ENCODE data around the gene DNAJC1. TPM values are rescaled to one million over a fixed set of nuclear protein-coding genes. Genes with fewer than 3 reads are reported as not detected.

Gene DNAJC1
- total and polyA plus RNA-seq, 10 of the 15 experiments (the other 5 are each of a cell fraction or from before 2014, with no cell fraction given): 2.5 to 39.3 (median 20.4) TPM

DNA sequence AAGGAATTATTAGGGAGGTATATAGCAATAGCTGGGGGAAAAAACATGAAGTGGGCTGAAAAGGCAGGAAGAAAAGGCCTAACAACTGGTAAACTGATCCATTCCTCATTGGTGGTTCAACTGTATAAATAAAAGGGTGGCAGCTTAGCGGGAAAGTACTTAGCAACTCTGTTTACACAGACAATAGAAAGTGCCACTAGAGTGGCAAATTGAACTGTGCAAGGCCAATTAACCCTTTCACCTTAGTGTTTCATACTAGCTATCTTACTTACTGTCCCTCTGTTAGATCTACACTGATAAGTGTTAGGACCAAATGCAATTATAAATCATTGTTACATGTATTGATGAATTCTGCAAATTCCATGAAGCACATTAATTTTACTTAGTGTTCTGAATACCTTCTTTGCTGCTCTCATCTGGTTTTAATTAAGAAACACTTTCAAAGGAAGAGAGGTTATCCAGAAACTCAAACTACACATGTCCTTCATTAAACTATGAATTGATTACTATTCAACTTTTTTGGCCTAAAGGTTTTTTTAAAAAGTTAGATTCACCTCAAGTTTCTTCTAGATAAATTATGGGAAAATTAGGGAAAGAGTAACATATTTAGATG, 28.0 kb downstream of the DNAJC1 start:
- 0 out of 3 replicates have a peak, but pooled peaks have one; percentile 31 for ATAC-seq
- BruUV-seq (replicated peaks): no TSS peak

DNA sequence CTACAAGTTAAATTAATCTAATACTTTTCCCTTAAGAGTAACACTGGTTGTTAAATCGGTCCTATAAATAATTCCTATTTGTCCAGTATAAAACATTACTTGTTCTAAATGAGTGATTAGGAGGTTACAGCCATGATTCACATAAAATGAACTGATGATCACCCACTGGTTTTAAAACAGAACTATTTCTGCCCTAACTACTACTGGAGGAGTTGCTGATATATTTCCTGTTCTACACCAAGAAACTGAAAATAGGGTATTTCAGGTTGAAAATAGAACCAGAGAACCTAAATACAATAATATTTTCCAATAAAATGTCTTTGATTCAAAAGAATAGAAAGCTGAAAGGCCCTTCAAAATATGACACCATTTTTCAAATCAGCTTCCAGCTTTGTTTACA, 30.9 kb downstream of the DNAJC1 start:
- intact Hi-C loops (cut with micrococcal nuclease; ENCODE audit: unreplicated experiment) (no loop called here), in situ Hi-C loops (cut with MboI) (loop anchor here (25.0 kb wide), 1 partner anchor 885 kb away; no protein-coding TSS in a partner anchor)
- ChIA-PET CTCF (interaction anchor here (1.6 kb wide), 1 partner anchor 1063 kb away, joined by 3 read pairs; no protein-coding TSS in a partner anchor), SMC1A (ENCODE audit: uncharacterized antibody, unreplicated experiment) (interaction anchor here (1.2 to 1.5 kb wide), 2 partner anchors 21 to 31 kb away, joined by 3 to 5 read pairs; partner anchors contain the start of gene DNAJC1), POLR2A (interaction anchor here (0.6 kb wide), 1 partner anchor 481 kb away, joined by 4 read pairs; no protein-coding TSS in a partner anchor), RAD21 (ENCODE audit: unreplicated experiment) (interaction anchor here (1.5 to 1.6 kb wide), 3 partner anchors 24 to 30 kb away, joined by 3 to 4 read pairs (median 4); partner anchors contain the start of gene DNAJC1)
- no peak overlapping the region for H3K9ac ChIP-seq (ENCODE audit: control insufficient read depth, insufficient read depth, low read length)
- H2AFZ ChIP-seq (ENCODE audit: control insufficient read depth, low read depth, low read length): no peak overlapping the region
- H3K9me3 ChIP-seq (replicated peaks; ENCODE audit: control insufficient read depth, insufficient read depth, low read length): no peaks in the 10 kb centered on the region; the same call in 1 of the 3 replicates
- H4K20me1 ChIP-seq (ENCODE audit: control insufficient read depth, insufficient read depth): no peaks in the 10 kb centered on the region
- peak overlapping the region; percentile 61; the same call in 1 of the 2 replicates for H3K4me2 ChIP-seq (ENCODE audit: control insufficient read depth, insufficient read depth)
- WGBS (ENCODE audit: insufficient coverage, insufficient replicate concordance, low lambda C conversion rate, missing lambda C conversion rate): 3% methylated on average over 1 of the region's 1 CpG
- FAIRE-seq (peak; percentile 68), DNase-seq (ENCODE audit: low read depth, low spot score) (no peak), ATAC-seq (peak; percentile 80)
- H3K79me2 ChIP-seq (ENCODE audit: control insufficient read depth, insufficient read depth, low read length): no peaks in the 10 kb centered on the region; the same call in 1 of the 2 replicates
- no peaks in the 10 kb centered on the region for H3K36me3 ChIP-seq (ENCODE audit: control insufficient read depth in 2 of 2, insufficient read depth in 2 of 2, low read length in 1 of 2)
- H3K4me1 ChIP-seq (ENCODE audit: control insufficient read depth, insufficient read depth, low read length): peaks cover 3% of the 10 kb centered on the region; the same call in 1 of the 2 replicates
- TF ChIP-seq YBX1 (IDR thresholded peaks at IDR 0.05) (no peak), ESRRA (IDR thresholded peaks at IDR 0.05; ENCODE audit: low read length) (no peak), TCF3 (IDR thresholded peaks at IDR 0.05; ENCODE audit: borderline replicate concordance, insufficient read depth, low read depth, low read length) (no peak), MEF2B (IDR thresholded peaks at IDR 0.05; ENCODE audit: partially characterized antibody, poor library complexity, severe bottlenecking) (peak; percentile 11), PML (IDR thresholded peaks at IDR 0.05; ENCODE audit: low read length) (no peak), POLR2A (IDR thresholded peaks at IDR 0.05; ENCODE audit: low read depth, low read length) (no peak), ZSCAN29 (IDR thresholded peaks at IDR 0.05) (no peak), NFYB (IDR thresholded peaks at IDR 0.05; ENCODE audit: insufficient read depth, low read depth, low read length) (no peak), HCFC1 (IDR thresholded peaks at IDR 0.05; ENCODE audit: low read length) (no peak), MEF2A (IDR thresholded peaks at IDR 0.05; ENCODE audit: insufficient read depth, low read depth, low read length) (0 out of 2 replicates have a peak, but pooled peaks have one; percentile 26)
- TF ChIP-seq, protein P1, sequence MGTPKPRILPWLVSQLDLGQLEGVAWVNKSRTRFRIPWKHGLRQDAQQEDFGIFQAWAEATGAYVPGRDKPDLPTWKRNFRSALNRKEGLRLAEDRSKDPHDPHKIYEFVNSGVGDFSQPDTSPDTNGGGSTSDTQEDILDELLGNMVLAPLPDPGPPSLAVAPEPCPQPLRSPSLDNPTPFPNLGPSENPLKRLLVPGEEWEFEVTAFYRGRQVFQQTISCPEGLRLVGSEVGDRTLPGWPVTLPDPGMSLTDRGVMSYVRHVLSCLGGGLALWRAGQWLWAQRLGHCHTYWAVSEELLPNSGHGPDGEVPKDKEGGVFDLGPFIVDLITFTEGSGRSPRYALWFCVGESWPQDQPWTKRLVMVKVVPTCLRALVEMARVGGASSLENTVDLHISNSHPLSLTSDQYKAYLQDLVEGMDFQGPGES (IDR thresholded peaks at IDR 0.05): no peak
- no TSS peak for BruUV-seq (replicated peaks)
- H3K4me3 ChIP-seq: no peak overlapping the region
- H3K27me3 ChIP-seq (replicated peaks in 1 of 2; ENCODE audit: control insufficient read depth in 2 of 2, insufficient read depth in 2 of 2, low read length in 1 of 2): no peaks in the 10 kb centered on the region
- no peak overlapping the region for H3K27ac ChIP-seq (ENCODE audit: control insufficient read depth, insufficient read depth)

More for the DNA sequence above, 28.0 kb downstream of the DNAJC1 start:
- no peaks in the 10 kb centered on the region; the same call in 1 of the 2 replicates for H3K79me2 ChIP-seq (ENCODE audit: control insufficient read depth, insufficient read depth, low read length)
- intact Hi-C loops (cut with micrococcal nuclease; ENCODE audit: unreplicated experiment) (no loop called here), in situ Hi-C loops (cut with MboI) (no loop called here)
- no peak overlapping the region for H3K4me3 ChIP-seq
- no peaks in the 10 kb centered on the region for H3K36me3 ChIP-seq (ENCODE audit: control insufficient read depth in 2 of 2, insufficient read depth in 2 of 2, low read length in 1 of 2)
- peaks cover 3% of the 10 kb centered on the region; the same call in 1 of the 2 replicates for H3K4me1 ChIP-seq (ENCODE audit: control insufficient read depth, insufficient read depth, low read length)
- no peak overlapping the region for H3K9ac ChIP-seq (ENCODE audit: control insufficient read depth, insufficient read depth, low read length)
- no peak overlapping the region for H2AFZ ChIP-seq (ENCODE audit: control insufficient read depth, low read depth, low read length)
- no peaks in the 10 kb centered on the region for H4K20me1 ChIP-seq (ENCODE audit: control insufficient read depth, insufficient read depth)
- TF ChIP-seq ZNF217 (IDR thresholded peaks at IDR 0.05) (no peak), CREB1 (IDR thresholded peaks at IDR 0.05; ENCODE audit: low read depth) (no peak), MXI1 (IDR thresholded peaks at IDR 0.05; ENCODE audit: low read depth, low read length) (no peak)
- H3K4me2 ChIP-seq (ENCODE audit: control insufficient read depth, insufficient read depth): no peak overlapping the region
- FAIRE-seq (no peak), DNase-seq (ENCODE audit: low read depth, low spot score) (no peak)
- H3K9me3 ChIP-seq (replicated peaks; ENCODE audit: control insufficient read depth, insufficient read depth, low read length): no peaks in the 10 kb centered on the region; the same call in 2 of the 3 replicates
- WGBS (ENCODE audit: insufficient coverage, insufficient replicate concordance, low lambda C conversion rate, missing lambda C conversion rate): 100% methylated on average over 1 of the region's 1 CpG
- ChIA-PET POLR2A (no interaction called here), RAD21 (ENCODE audit: unreplicated experiment) (interaction anchor here (0.6 to 1.4 kb wide), 2 partner anchors 15 to 386 kb away, joined by 3 to 5 read pairs; no protein-coding TSS in a partner anchor), SMC1A (ENCODE audit: uncharacterized antibody, unreplicated experiment) (interaction anchor here (0.8 to 1.3 kb wide), 4 partner anchors 9 to 23 kb away, joined by 3 read pairs; no protein-coding TSS in a partner anchor), CTCF (interaction anchor here (1.0 to 1.6 kb wide), 3 partner anchors 16 to 25 kb away, joined by 3 to 5 read pairs (median 3); no protein-coding TSS in a partner anchor)
- H3K27ac ChIP-seq (ENCODE audit: control insufficient read depth, insufficient read depth): no peak overlapping the region
- H3K27me3 ChIP-seq (replicated peaks in 1 of 2; ENCODE audit: control insufficient read depth in 2 of 2, insufficient read depth in 2 of 2, low read length in 1 of 2): no peaks in the 10 kb centered on the region

All from GM12878 (cell line).